ENCODE results near the gene COA8. TPM values are rescaled to one million over a fixed set of nuclear protein-coding genes. Genes with fewer than 3 reads are reported as not detected.

Gene COA8
- total and polyA plus RNA-seq, 2 of the 13 experiments (the other 11 are each of a cell fraction or from before 2014, with no cell fraction given), result 10.9 to 25.1 TPM

GRCh38 chr14:103543721-103544387, 18.9 kb upstream of the COA8 start (continued):
- TF ChIP-seq ZNF468 (CRISPR knock-in tag; IDR thresholded peaks at IDR 0.05), result 0 out of 2 replicates have a peak, but pooled peaks have one; percentile 33
- 0 out of 2 replicates have a peak, but pooled peaks have one; percentile 63 for TF ChIP-seq ZFP36L1 (CRISPR knock-in tag; IDR thresholded peaks at IDR 0.05)
- TF ChIP-seq ARID4A (CRISPR knock-in tag; IDR thresholded peaks at IDR 0.05; ENCODE audit: borderline replicate concordance), result peak; percentile 15; the same call in 1 of the 2 replicates
- no peak for TF ChIP-seq REPIN1 (CRISPR knock-in tag; IDR thresholded peaks at IDR 0.05; ENCODE audit: borderline replicate concordance, low read depth)
- TF ChIP-seq NCOR1 (IDR thresholded peaks at IDR 0.05; ENCODE audit: borderline replicate concordance, low read length), result no peak
- no peak for TF ChIP-seq U2AF2 (IDR thresholded peaks at IDR 0.05; ENCODE audit: low read depth, low read length)
- TF ChIP-seq ZSCAN21 (CRISPR knock-in tag; IDR thresholded peaks at IDR 0.05; ENCODE audit: borderline replicate concordance), result peak; percentile 34; the same call in 1 of the 2 replicates
- TF ChIP-seq ZNF800 (CRISPR knock-in tag; IDR thresholded peaks at IDR 0.05), result no peak
- no peak for TF ChIP-seq CAMTA2 (CRISPR knock-in tag; IDR thresholded peaks at IDR 0.05; ENCODE audit: borderline replicate concordance)
- TF ChIP-seq, protein P1, sequence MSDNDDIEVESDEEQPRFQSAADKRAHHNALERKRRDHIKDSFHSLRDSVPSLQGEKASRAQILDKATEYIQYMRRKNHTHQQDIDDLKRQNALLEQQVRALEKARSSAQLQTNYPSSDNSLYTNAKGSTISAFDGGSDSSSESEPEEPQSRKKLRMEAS (IDR thresholded peaks at IDR 0.05), result peak; percentile 89
- peak; percentile 58; the same call in 1 of the 2 replicates for TF ChIP-seq RNF2 (conservative IDR thresholded peaks at IDR 0.05; ENCODE audit: low read depth)
- no peak for TF ChIP-seq FIP1L1 (IDR thresholded peaks at IDR 0.05; ENCODE audit: borderline replicate concordance, insufficient read depth, low read depth, low read length)
- no peak for TF ChIP-seq CCAR2 (optimal IDR thresholded peaks at IDR 0.05; ENCODE audit: low read depth, low read length)
- peak; percentile 99 for TF ChIP-seq MNT (IDR thresholded peaks at IDR 0.05)
- TF ChIP-seq, protein P2, sequence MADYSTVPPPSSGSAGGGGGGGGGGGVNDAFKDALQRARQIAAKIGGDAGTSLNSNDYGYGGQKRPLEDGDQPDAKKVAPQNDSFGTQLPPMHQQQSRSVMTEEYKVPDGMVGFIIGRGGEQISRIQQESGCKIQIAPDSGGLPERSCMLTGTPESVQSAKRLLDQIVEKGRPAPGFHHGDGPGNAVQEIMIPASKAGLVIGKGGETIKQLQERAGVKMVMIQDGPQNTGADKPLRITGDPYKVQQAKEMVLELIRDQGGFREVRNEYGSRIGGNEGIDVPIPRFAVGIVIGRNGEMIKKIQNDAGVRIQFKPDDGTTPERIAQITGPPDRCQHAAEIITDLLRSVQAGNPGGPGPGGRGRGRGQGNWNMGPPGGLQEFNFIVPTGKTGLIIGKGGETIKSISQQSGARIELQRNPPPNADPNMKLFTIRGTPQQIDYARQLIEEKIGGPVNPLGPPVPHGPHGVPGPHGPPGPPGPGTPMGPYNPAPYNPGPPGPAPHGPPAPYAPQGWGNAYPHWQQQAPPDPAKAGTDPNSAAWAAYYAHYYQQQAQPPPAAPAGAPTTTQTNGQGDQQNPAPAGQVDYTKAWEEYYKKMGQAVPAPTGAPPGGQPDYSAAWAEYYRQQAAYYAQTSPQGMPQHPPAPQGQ (CRISPR knock-in tag; IDR thresholded peaks at IDR 0.05; ENCODE audit: borderline replicate concordance), result no peak
- no peak for TF ChIP-seq KLF11 (CRISPR knock-in tag; IDR thresholded peaks at IDR 0.05)

Data from HepG2 (cell line).